HG02678 (cell line): Measurements from ENCODE around the gene UBE3D.
A peak's percentile ranks its signal among the peaks of the same experiment; 100 is the strongest.
"Not testable (repeated sequence)": the region's sequence is repeated elsewhere in the genome, so short reads cannot be mapped to it uniquely, and the experiment has no call there.

ENCODE experiments used
- ATAC-seq: cut with Tn5 transposase; IDR thresholded peaks from one replicate; pipeline ENCODE4 v1.9.1; 2021; ENCODE audit warnings: mild to moderate bottlenecking, moderate library complexity; ENCODE audit not compliant: unreplicated experiment

The UBE3D gene

DNA sequence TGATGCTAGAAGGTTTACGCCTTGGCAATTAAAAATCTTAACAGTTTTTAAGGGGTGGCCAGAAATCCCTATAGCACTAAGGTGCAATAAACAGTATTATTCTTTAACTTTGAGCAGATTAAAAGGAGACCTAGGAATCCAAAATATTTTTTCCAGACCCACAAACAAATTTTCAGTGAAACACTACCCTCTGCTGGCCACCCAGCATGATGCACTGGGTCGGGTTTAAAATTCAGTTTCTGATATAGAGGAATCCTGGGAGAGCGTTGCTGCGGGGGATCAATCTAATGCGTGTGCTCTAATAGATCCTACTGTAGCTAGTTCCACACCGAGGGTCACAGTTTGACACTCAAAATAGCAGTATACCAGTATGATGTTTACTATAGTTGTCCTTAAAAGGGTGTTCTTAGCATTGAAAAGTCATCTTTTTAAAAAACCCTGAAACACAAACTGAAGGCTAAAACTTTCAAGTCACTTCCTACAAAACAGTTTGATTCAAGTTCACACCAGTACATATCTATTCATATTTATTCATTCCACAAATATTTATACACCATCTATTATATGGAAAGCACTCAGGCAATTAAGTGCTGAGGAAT lies 10.2 kb downstream of the UBE3D start:
- peak; percentile 53 for ATAC-seq

- ATAC-seq = no peak
These were observed 12.0 kb downstream of the UBE3D start for GRCh38 chr6:83053678-83054077.

- no peak for ATAC-seq
These were observed 14.1 kb downstream of the UBE3D start for GRCh38 chr6:83051377-83052172.

GRCh38 chr6:83047065-83047754 lies 18.4 kb downstream of the UBE3D start:
- ATAC-seq = no peak

GRCh38 chr6:83044091-83044768 lies 21.4 kb downstream of the UBE3D start:
- ATAC-seq = no peak

GRCh38 chr6:83042467-83043053 lies 23.1 kb downstream of the UBE3D start:
- no peak for ATAC-seq

- no peak for ATAC-seq
These were observed 27.4 kb downstream of the UBE3D start for GRCh38 chr6:83038246-83038645.

- no peak for ATAC-seq
These were observed 34.0 kb downstream of the UBE3D start for GRCh38 chr6:83031689-83032088.

DNA sequence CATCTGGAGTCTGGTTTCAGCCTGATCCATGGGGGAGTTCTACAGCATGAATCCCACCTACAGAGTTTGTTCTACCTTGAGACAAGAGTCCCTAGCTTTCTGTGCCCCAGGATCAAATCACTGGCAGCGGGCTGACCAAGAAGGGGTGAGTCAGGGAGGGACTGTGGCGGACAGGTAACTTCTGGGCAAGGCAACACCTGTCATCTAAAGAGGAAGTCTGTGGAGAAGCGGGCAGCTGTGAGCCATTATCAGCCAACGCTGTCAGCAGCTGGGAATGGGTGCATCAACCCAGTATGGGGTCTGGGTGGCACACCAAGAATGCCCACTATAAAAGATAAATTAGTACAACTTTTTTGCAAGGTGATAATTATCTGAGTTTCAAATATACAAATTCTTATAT lies 45.9 kb downstream of the UBE3D start:
- no peak for ATAC-seq

GRCh38 chr6:83011131-83011530 lies 54.5 kb downstream of the UBE3D start:
- ATAC-seq = not testable (repeated sequence)

DNA sequence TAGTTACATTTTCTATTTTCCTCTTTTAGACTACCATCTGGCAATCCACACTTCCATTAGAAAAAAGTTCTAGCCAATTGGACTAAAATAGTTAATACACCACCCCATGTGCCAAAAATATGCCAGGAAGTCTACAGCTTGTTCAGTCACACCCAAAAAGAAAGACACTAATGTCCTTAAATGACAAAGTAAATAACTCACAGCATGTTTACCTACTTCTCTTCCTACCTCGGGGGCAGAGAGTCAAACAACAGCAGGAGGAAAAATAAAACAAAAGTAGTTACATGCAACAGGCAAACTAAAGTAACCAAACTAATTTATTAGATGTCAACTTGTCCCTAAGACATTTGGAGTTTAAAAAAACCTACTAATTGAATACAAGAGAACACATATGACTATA lies 57.0 kb downstream of the UBE3D start:
- no peak for ATAC-seq

- no peak for ATAC-seq
These were observed 59.3 kb downstream of the UBE3D start for GRCh38 chr6:83006270-83006905.

DNA sequence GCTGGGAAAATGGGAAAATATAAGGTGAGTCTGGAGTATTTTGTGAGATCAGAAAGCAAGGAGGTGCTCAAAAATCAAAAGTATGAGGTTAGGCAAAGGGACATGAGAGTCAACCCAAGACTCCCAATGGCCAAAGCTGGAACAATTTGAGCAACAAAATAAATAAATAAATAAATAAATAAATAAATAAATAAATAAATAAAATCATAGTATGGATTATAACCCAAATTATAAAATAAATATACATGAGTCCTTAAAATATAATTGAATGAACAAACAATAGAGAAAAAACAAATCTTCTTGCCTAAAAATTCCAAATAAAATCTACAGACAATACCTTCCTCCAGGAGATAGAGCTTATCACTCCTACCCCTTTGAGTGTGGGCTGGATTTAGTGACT lies 69.5 kb downstream of the UBE3D start:
- no peak for ATAC-seq

DNA sequence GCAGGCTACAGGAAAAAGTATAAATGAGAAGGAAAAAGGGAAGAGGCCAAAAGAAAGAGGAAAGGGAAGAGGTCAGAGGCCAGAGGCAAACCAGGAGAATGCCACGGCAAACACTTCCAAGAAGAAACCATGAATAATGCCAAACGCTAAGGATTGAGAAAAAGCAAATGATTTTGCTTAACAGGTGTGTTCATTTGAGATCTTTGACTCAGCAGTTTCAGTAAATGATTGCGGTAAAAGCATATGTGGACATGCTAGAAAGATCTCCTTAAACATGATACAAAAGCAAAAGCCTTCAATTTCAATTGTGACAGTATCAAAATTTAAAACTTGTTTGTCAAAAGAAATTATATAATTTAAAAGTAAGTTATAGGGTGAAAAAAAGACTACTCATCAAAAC lies 70.6 kb downstream of the UBE3D start:
- ATAC-seq = no peak

DNA sequence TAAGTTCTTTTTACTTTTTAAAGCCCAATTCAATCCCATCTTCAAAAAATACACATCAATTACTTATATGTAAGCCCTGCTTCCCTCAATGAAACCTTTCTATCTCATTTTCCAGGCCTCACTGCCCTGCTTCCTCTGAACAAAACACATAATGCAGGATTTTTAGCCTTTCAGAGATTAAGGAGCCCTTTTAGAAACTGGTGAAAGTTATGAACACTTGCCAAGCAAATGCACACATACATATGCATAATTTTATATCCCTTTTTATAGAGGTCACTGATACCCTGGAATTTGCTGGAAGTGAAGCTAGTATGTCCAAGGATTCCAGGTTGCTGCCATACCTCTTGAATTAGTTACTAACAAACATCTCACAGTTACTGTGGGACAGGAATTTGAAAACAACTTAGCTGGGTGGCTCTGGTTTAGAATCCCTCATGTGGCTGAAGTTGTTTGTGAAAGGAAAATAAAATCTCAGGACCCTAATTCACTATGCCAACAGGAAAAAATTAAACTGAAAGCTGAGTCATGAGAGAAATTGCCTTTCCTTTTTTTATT lies 75.8 kb downstream of the UBE3D start:
- no peak for ATAC-seq

GRCh38 chr6:82988930-82989351 lies 76.7 kb downstream of the UBE3D start:
- no peak for ATAC-seq

GRCh38 chr6:82987951-82988350 lies 77.7 kb downstream of the UBE3D start:
- ATAC-seq = no peak

GRCh38 chr6:82987416-82987815 lies 78.2 kb downstream of the UBE3D start:
- ATAC-seq = no peak

DNA sequence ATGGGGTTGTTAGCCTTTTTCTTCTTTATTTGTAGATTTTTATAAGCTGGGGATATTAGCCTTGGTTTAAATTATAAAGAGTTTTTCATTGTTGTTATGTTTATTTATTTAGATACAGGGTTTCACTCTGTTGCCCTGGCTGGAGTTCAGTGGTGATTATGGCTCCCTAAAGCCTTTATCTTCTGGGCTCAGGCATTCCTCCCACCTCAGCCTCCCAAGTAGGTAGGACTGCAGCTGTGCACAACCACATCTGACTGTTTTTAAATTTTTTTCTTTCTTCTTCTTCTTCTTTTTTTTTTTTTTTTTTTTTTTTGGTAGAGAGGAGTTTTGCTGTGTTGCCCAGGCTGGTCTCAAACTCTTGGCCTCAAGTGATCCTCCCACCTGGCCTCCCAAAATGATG lies 80.9 kb downstream of the UBE3D start:
- ATAC-seq = no peak

GRCh38 chr6:82980086-82980485 lies 85.6 kb downstream of the UBE3D start:
- ATAC-seq = no peak
